Karpas-422 (cell line): ENCODE data around the gene CPLX3. TPM values are rescaled to one million over a fixed set of nuclear protein-coding genes. Genes with fewer than 3 reads are reported as not detected.

Experiments
- DNase-seq: peaks from one replicate; pipeline ENCODE4 v3.0.0-alpha.2; 2015
- H2AFZ ChIP-seq: fragments of 200-600 bp; sonication (generic); 2 replicates; pipeline ENCODE4 v1.6.1; 2014; ENCODE audit warnings: antibody characterized with exemption, low read length, mixed read lengths
- H3K27ac ChIP-seq: fragments of 200-600 bp; sonication (generic); 2 replicates; pipeline ENCODE4 v1.5.1; 2014; ENCODE audit warnings: mild to moderate bottlenecking, low read length, moderate library complexity
- H3K27me3 ChIP-seq: fragments of 200-600 bp; sonication (generic); 2 replicates; pipeline ENCODE4 v1.6.1; 2014; ENCODE audit warnings: low read length, mixed read lengths
- H3K36me3 ChIP-seq: fragments of 200-600 bp; sonication (generic); 2 replicates; pipeline ENCODE4 v1.6.1; 2014; ENCODE audit warnings: low read length, mixed read lengths; ENCODE audit not compliant: insufficient read depth
- H3K4me1 ChIP-seq: fragments of 200-600 bp; sonication (generic); 2 replicates; pipeline ENCODE4 v1.6.1; 2014; ENCODE audit warnings: mild to moderate bottlenecking, low read length, mixed read lengths
- H3K4me2 ChIP-seq: fragments of 200-600 bp; sonication (generic); 2 replicates; pipeline ENCODE4 v1.6.1; 2014; ENCODE audit warnings: low read length, low read depth, mild to moderate bottlenecking; ENCODE audit not compliant: poor library complexity, severe bottlenecking
- H3K4me3 ChIP-seq: fragments of 200-600 bp; sonication (generic); 2 replicates; pipeline ENCODE4 v1.5.1; 2014; ENCODE audit warnings: mild to moderate bottlenecking, antibody characterized with exemption, low read length, mixed read lengths
- H3K79me2 ChIP-seq: fragments of 200-600 bp; sonication (generic); 2 replicates; pipeline ENCODE4 v1.6.1; 2014; ENCODE audit warnings: mild to moderate bottlenecking, low read length, mixed read lengths
- H3K9ac ChIP-seq: fragments of 200-600 bp; sonication (generic); 2 replicates; pipeline ENCODE4 v1.6.0; 2014; ENCODE audit warnings: low read length
- H3K9me2 ChIP-seq: fragments of 200-600 bp; sonication (generic), shearing (Covaris generic); replicated peaks from 2 replicates; pipeline ENCODE4 v1.6.0; 2014; ENCODE audit warnings: mild to moderate bottlenecking, low read length, moderate library complexity; ENCODE audit not compliant: insufficient read depth
- H3K9me3 ChIP-seq: fragments of 300-700, 200-600 bp; sonication (generic); 2 replicates; pipeline ENCODE4 v1.6.1; 2014; ENCODE audit warnings: low read length, mixed read lengths
- H4K20me1 ChIP-seq: fragments of 200-600 bp; sonication (generic); 2 replicates; pipeline ENCODE4 v1.6.1; 2014; ENCODE audit warnings: mild to moderate bottlenecking, antibody characterized with exemption, low read length, low read depth; ENCODE audit not compliant: insufficient read depth
- total RNA-seq: library from RNA; depleted of rRNA; stranded (reverse); fragments of >200 nt; shearing (Covaris generic); gene quantifications from 2 replicates; pipeline ENCODE4 v1.2.3, GENCODE V29; 2014; ENCODE audit warnings: low replicate concordance

The CPLX3 gene
- total RNA-seq, 1 experiment from 2014 or later = 5.2 TPM

- Histone ChIP-seq H3K79me2 (peaks cover 79% of the 10 kb centered on the region), H3K4me2 (no peak overlapping the region), H3K36me3 (peaks cover 24% of the 10 kb centered on the region), H3K9ac (no peak overlapping the region), H3K27ac (no peak overlapping the region), H3K9me3 (no peaks in the 10 kb centered on the region), H2AFZ (no peak overlapping the region), H4K20me1 (peaks cover 7% of the 10 kb centered on the region; the same call in 1 of the 2 replicates), H3K4me3 (no peak overlapping the region), H3K27me3 (no peaks in the 10 kb centered on the region), H3K9me2 (no peaks in the 10 kb centered on the region), H3K4me1 (peaks cover 18% of the 10 kb centered on the region)
- DNase-seq = no peak
Observed at GRCh38 chr15:74865316-74865715, 38.9 kb downstream of the CPLX3 start.

GRCh38 chr15:74866090-74866489 is 39.7 kb downstream of the CPLX3 start:
- peaks cover 86% of the 10 kb centered on the region for H3K79me2 ChIP-seq
- no peaks in the 10 kb centered on the region for H3K27me3 ChIP-seq
- no peak overlapping the region for H3K4me2 ChIP-seq
- DNase-seq = no peak
- H3K36me3 ChIP-seq = peaks cover 24% of the 10 kb centered on the region
- H3K9me3 ChIP-seq = no peaks in the 10 kb centered on the region
- no peak overlapping the region for H2AFZ ChIP-seq
- peaks cover 7% of the 10 kb centered on the region; the same call in 1 of the 2 replicates for H4K20me1 ChIP-seq
- H3K9ac ChIP-seq = no peak overlapping the region
- H3K27ac ChIP-seq = no peak overlapping the region
- H3K4me3 ChIP-seq = no peak overlapping the region
- H3K9me2 ChIP-seq = no peaks in the 10 kb centered on the region
- peaks cover 26% of the 10 kb centered on the region for H3K4me1 ChIP-seq

- 0 out of 2 replicates have a peak overlapping the region, but pooled peaks have one; percentile 19 for H3K27ac ChIP-seq
- H3K36me3 ChIP-seq = peaks cover 24% of the 10 kb centered on the region
- no peak overlapping the region for H3K9ac ChIP-seq
- H3K27me3 ChIP-seq = no peaks in the 10 kb centered on the region
- no peak overlapping the region for H2AFZ ChIP-seq
- H4K20me1 ChIP-seq = peaks cover 11% of the 10 kb centered on the region; the same call in 1 of the 2 replicates
- no peaks in the 10 kb centered on the region for H3K9me3 ChIP-seq
- peaks cover 39% of the 10 kb centered on the region for H3K4me1 ChIP-seq
- H3K9me2 ChIP-seq = no peaks in the 10 kb centered on the region
- H3K4me3 ChIP-seq = no peak overlapping the region
- no peak for DNase-seq
- no peak overlapping the region for H3K4me2 ChIP-seq
- H3K79me2 ChIP-seq = peaks cover 92% of the 10 kb centered on the region
Observed at GRCh38 chr15:74867466-74868038, 41.1 kb downstream of the CPLX3 start.

GRCh38 chr15:74868059-74868458 is 41.6 kb downstream of the CPLX3 start:
- DNase-seq = no peak
- Histone ChIP-seq H2AFZ (no peak overlapping the region), H3K27ac (no peak overlapping the region), H4K20me1 (peaks cover 14% of the 10 kb centered on the region; the same call in 1 of the 2 replicates), H3K4me3 (no peak overlapping the region), H3K4me2 (no peak overlapping the region), H3K27me3 (no peaks in the 10 kb centered on the region), H3K9me3 (no peaks in the 10 kb centered on the region), H3K9ac (no peak overlapping the region), H3K4me1 (peaks cover 39% of the 10 kb centered on the region), H3K9me2 (no peaks in the 10 kb centered on the region), H3K36me3 (peaks cover 24% of the 10 kb centered on the region), H3K79me2 (peaks cover 90% of the 10 kb centered on the region)

- DNase-seq = no peak
- Histone ChIP-seq H3K27me3 (no peaks in the 10 kb centered on the region), H3K27ac (peak overlapping the region; percentile 77), H3K4me1 (peaks cover 48% of the 10 kb centered on the region), H2AFZ (no peak overlapping the region), H4K20me1 (peaks cover 14% of the 10 kb centered on the region; the same call in 1 of the 2 replicates), H3K79me2 (peaks cover 80% of the 10 kb centered on the region), H3K9me3 (no peaks in the 10 kb centered on the region), H3K4me3 (no peak overlapping the region), H3K36me3 (peaks cover 24% of the 10 kb centered on the region), H3K9me2 (no peaks in the 10 kb centered on the region), H3K9ac (no peak overlapping the region), H3K4me2 (no peak overlapping the region)
Observed at GRCh38 chr15:74869372-74869725, 42.9 kb downstream of the CPLX3 start.

- H3K4me2 ChIP-seq = peak overlapping the region; percentile 100
- peaks cover 76% of the 10 kb centered on the region for H3K79me2 ChIP-seq
- peaks cover 48% of the 10 kb centered on the region for H3K4me1 ChIP-seq
- no peak overlapping the region; the same call in 1 of the 2 replicates for H3K4me3 ChIP-seq
- H3K9ac ChIP-seq = peak overlapping the region; percentile 53
- H3K27me3 ChIP-seq = no peaks in the 10 kb centered on the region
- no peaks in the 10 kb centered on the region for H3K9me3 ChIP-seq
- H4K20me1 ChIP-seq = peaks cover 14% of the 10 kb centered on the region; the same call in 1 of the 2 replicates
- H3K36me3 ChIP-seq = peaks cover 24% of the 10 kb centered on the region
- H3K27ac ChIP-seq = peak overlapping the region; percentile 77
- no peak overlapping the region for H2AFZ ChIP-seq
- DNase-seq = peak; percentile 73
- no peaks in the 10 kb centered on the region for H3K9me2 ChIP-seq
Observed at GRCh38 chr15:74869726-74870407, 43.4 kb downstream of the CPLX3 start.

GRCh38 chr15:74870436-74871215 is 44.2 kb downstream of the CPLX3 start:
- H4K20me1 ChIP-seq = peaks cover 14% of the 10 kb centered on the region; the same call in 1 of the 2 replicates
- H3K27ac ChIP-seq = peak overlapping the region; percentile 77
- peak overlapping the region; percentile 33; the same call in 1 of the 2 replicates for H3K4me3 ChIP-seq
- peaks cover 72% of the 10 kb centered on the region for H3K79me2 ChIP-seq
- no peaks in the 10 kb centered on the region for H3K27me3 ChIP-seq
- peaks cover 24% of the 10 kb centered on the region for H3K36me3 ChIP-seq
- no peaks in the 10 kb centered on the region for H3K9me2 ChIP-seq
- H2AFZ ChIP-seq = no peak overlapping the region
- peak overlapping the region; percentile 100 for H3K4me2 ChIP-seq
- H3K4me1 ChIP-seq = peaks cover 48% of the 10 kb centered on the region
- peak overlapping the region; percentile 53 for H3K9ac ChIP-seq
- DNase-seq = no peak
- no peaks in the 10 kb centered on the region for H3K9me3 ChIP-seq

- Histone ChIP-seq H3K9me2 (no peaks in the 10 kb centered on the region), H4K20me1 (peaks cover 14% of the 10 kb centered on the region; the same call in 1 of the 2 replicates), H3K27ac (no peak overlapping the region), H3K27me3 (no peaks in the 10 kb centered on the region), H2AFZ (no peak overlapping the region), H3K9ac (peak overlapping the region; percentile 82), H3K36me3 (peaks cover 20% of the 10 kb centered on the region), H3K79me2 (peaks cover 51% of the 10 kb centered on the region), H3K9me3 (no peaks in the 10 kb centered on the region), H3K4me1 (peaks cover 40% of the 10 kb centered on the region), H3K4me2 (peak overlapping the region; percentile 100), H3K4me3 (peak overlapping the region; percentile 90)
- no peak for DNase-seq
Observed at GRCh38 chr15:74872702-74873035, 46.2 kb downstream of the CPLX3 start.
